NCI-H2171 treated with DMSO at 0.1 percent for 48 hours (cell line): Measurements from ENCODE around the gene NPDC1.
"Not testable (repeated sequence)": the region's sequence is repeated elsewhere in the genome, so short reads cannot be mapped to it uniquely, and the experiment has no call there.

ENCODE experiments used
- DNase-seq: peaks from one replicate; lab custom pipeline; 2025; lab: John Stamatoyannopoulos, UW

Gene NPDC1

GRCh38 chr9:137011156-137011555, 34.8 kb downstream of the NPDC1 start:
- no peak for DNase-seq

DNA sequence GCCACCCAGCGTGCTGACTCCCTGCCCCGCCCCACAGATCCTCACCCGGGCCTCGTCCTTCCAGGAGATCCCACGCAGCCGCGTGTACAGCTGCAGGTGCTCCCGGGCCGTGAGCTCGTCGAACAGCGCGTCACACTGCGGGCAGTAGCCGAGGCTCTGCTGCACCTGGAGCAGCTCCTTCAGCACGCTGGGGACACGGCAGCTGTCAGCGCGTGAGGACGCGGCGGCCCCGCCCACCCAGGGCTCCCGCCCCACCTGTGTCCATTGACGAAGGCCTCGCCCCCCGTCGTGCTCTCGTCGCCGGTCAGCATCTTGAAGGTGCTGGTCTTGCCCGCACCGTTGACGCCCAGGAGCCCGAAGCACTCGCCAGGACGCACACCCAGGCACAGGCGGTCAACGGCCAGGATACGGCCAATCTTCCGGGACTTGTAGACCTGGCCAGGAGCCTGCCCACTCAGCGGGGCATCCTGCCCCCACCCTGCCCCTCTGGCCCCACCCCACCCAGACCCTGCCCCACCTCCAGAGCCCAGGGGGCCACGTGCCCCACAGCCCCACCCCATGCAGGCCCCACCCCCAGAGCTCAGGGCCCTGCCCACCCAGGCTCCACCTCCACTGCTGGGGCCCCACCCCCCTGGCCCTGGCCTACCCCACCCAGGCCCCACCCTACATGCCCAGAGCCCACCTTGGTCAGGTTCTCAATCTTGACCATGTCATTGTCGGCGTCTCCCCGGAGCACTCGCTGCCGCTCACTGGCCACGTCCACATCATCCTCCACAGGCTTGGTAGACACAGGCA, 35.8 kb downstream of the NPDC1 start:
- DNase-seq: no peak

DNA sequence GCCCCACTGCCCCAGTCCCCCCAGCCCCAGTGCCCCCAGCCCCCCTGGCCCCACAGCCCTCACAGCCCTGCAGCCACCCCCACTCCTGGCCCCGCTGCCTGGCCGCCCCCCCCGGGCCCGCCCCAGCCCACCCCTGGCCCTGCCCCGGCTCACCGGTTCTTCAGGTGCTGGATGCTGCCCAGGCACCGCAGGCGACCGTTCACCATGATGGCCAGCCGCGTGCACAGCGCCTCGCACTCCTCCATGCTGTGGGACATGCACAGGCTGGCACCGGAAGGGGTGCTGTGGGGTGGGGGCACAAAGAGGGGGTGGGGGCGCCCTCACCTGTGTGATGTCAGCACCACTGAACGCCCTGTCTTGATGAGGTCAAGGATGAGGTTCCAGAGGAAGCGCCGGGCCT, 36.8 kb downstream of the NPDC1 start:
- no peak for DNase-seq

DNA sequence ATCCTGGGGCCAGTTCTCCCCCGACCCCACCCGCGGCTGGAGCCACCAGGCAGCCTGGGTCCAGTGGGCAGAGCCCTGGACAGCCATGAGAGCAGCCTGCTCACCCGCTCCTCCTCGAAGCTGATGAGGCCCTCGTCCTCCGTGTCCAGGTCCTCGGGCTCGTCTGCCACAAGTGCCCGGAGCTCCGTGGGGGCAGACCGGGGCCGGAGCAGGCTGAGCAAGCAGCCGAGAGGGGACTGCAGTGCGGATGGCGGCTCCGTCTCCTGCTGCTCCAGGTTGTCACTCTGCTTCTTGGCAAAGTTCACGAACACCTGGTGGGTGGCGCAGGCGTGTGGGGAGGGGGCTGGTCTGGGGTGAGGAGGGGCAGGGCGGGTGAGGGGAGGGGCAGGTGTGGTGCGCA, 37.7 kb downstream of the NPDC1 start:
- no peak for DNase-seq

DNA sequence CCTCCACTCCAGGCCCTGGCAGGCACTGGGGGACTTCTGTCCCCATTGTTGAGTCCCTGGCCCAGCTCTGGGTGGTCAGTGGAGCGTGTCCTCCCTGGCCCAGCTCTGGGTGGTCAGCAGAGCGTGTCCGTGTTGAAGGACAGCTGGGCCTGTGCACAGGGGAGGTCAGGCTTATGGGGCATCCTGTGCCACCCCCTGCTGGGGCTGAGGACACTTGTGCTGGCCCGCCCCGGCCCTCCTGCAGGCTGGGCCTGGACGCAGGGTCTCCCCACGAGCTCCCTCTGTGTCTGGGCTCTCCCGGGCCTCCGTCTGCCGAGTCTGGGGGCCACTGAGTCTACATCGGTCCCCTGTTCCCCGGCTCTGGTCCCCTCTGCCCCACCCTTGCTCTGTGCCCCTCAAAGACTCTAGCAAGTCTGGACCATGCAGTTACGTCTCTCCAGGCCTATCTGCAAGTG, 38.1 kb downstream of the NPDC1 start:
- DNase-seq: no peak

- peak; percentile 31 for DNase-seq
These were observed 38.7 kb downstream of the NPDC1 start for GRCh38 chr9:137007108-137007815.

DNA sequence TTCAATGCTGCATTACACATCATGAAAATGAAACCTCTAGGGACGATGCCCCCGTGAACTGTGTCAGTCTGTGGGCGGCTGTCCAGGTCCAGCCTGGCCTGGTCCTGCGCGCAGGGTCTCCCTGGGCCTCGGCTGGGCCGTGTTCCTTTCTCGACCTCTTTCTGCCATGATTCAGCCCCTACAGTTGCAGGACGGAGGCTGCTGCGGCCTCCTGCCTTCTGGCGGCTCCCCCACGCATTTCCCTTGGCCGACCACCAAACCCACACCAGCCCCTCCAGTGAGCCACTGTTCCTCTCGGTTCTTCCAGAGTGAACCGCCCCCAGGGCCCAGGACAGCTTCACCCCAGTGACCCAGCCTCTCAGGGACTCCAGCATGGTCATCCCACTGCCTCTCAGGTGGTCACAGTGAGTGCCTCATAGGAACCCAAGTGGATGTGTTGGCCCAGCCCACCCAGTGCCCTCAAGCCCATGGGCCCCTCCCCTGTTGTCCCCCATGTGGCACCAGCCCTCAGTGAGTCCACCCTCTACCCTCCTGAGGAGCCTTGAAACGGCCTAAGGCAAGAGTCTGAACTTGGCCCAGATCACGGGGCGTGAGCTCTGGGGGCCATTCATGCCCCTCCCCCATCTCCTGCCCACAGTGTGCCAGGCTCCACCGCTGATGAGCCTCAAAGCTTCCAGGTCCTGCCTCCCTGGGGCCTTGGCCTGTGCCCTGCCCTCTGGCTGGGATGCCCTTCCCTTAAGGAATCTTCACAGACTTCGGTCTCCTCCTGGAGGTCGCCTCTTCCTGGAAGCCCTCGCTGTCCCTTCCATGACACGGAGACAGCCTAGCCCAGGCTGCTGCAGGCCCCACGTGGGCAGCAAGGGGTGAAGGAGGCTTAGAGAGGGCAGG, 39.6 kb downstream of the NPDC1 start:
- DNase-seq: no peak

DNA sequence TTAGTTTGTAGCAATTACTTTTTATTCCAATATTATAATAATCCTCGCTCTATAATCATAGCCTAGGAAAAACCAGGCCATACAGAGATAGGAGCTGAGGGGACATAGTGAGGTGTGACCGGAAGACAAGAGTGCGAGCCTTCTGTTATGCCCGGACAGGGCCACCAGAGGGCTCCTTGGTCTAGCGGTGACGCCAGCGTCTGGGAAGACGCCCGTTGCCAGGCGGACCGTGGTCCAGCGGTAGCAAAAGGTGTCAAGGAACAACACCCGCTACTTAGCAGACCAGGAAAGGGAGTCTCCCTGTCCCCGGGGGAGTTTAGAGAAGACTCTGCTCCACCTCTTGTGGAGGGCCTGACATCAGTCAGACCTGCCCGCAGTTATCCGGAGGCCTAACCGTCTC, 41.7 kb downstream of the NPDC1 start:
- DNase-seq: not testable (repeated sequence)

GRCh38 chr9:137002646-137003041, 43.3 kb downstream of the NPDC1 start:
- DNase-seq: no peak

DNA sequence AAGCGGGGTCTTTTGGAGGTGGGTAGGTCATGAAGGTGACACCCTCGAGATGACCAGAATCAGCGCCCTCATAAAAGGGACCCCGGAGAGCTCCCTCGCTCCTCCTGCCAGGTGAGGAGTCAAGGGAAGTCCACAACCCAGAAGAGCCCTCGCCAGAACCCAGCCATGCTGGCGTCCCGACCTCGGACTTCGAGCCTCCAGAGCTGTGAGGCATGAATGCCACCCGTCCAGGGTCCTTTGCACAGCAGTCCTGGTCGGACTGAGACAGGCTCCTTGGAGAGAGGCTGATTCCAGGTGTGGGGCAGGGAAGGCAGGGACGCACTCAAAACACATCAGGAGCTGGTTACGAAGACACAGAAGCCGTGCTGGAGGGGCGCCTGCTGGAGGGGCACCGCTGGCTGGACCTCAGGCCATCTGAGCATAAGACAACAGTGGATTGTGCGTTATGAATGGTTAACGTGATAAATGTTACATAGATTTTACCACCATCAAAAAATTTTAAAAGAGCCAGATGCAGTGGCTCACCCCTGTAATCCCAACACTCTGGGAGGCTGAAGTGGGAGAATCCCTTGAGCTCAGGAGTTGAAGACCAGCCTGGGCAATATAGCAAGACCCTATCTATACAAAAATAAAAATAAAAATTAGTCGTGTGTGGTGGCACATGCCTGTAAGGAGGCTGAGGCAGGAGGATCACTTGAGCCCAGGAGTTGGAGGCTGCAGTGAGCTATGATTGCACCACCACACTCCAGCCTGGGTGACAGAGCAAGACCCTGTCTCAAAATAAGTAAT, 43.9 kb downstream of the NPDC1 start:
- no peak for DNase-seq

- no peak for DNase-seq
These were observed 45.6 kb downstream of the NPDC1 start for GRCh38 chr9:137000177-137000930.

DNA sequence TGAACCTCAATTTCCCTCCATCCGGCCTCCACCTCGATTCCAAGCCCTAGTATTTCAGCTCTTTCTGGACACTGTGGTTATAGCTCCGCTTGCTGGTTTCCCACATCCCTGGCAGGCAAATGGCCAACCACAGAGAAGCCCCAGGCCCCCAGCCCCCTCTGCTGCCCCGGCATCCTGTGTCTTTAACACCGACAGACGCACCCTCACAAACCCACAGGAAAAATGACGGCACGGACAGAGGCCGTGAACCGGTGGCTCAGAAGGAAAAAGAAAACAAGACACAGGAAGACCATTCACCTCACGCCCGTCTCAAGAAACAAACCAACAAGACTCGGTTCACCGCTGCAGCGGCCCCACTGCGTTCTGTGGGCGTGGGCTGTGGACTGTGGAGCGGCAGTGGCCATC, 48.1 kb downstream of the NPDC1 start:
- no peak for DNase-seq

DNA sequence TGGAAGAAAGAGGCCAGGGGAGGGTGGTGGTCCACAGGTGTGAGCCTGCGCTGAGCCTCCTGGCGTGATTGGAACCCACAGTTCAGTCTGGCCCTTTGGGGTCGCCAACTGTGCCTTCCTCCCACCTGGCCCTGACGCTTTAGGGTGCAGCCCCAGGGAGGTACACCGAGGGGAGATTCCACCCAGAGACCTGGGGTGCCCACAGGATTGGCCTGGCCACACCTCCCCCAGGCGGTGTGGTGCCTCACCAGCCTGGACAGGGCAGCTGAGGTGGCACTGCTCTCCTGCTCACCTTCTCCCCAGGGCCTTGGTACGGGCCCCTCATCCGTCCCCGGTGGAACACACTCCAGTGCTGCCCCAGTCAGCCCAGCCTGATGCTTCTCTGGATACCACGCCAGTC, 48.6 kb downstream of the NPDC1 start:
- DNase-seq: no peak

DNA sequence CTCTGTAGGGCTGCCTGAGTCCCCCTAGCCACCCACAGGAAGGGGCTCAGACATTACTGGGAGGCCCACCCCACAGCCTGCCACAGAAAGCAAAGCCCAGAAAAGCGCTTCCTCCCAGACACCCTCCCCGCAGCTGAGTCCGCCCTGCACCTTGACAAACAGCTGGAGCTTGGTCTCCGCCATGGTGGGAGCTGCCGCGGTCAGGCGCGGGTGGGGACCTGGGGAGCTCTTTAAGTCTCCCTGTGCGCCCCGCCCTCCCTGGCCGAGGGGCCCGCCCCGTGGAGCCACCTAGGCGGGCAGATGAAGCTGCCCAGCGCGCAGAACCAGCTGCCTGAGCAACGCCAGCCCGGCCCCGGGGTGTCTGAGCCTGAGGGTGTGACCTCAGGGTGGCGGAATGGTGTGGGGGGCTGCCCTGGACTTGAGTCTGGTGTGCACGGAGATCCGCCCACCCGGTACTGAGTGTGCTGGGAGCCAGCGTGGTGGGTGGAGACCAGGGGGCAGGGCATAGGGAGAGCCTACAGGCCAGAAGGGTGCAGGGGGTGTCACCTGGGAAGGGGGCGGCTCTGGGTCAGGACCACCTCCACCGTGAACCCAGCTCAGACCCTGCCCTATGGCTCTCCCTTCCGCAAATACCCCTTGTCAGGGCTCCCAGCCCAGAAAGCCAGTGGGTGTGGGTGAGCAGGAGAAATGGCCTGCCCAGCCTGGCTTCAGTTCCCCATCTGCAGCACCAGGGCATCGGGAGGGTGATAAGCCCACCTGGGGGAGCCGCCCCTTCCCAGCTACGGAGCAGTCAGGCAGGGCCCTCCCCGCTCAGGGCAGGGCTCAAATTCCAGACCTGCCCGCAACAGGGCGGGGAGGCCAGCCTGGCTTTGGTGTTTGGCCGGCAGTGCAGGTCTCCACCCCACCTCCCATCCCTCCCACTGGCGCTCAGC, 49.4 kb downstream of the NPDC1 start, which contains the start of gene CLIC3:
Gene CLIC3, minus strand, starts transcription at position 208 of the 932 bp plus-strand sequence. Its CDS starts 25 bp downstream, at position 183.
- DNase-seq: peak; percentile 24

DNA sequence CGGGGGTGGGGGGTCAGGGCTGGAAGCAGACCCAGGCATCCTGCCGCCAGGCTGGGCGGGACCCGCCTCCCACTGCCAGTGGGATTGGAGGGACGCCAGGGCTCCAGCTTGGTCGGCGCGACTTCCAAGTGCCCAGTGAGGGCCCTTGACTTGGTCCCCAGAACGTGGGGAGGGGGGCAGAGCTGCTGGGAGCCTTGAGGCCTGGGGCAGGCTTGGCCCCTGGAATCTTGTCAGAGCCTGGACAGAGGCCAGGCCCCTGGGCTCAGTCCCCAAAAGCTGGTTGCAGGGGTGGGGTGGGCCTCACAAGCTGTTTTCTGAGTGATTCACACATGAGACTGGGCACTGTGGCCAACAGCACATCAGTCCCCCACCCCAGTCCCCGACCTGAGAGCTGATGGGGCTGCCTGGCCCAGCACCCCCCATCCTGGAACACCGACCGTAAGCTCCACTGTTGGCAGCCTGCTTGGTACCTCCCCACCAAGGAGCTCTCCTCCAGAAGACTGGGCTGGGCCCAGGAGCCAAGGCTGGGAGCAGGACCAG, 50.1 kb downstream of the NPDC1 start:
- DNase-seq: no peak

- DNase-seq: no peak
These were observed 50.6 kb downstream of the NPDC1 start for GRCh38 chr9:136995362-136995761.

DNA sequence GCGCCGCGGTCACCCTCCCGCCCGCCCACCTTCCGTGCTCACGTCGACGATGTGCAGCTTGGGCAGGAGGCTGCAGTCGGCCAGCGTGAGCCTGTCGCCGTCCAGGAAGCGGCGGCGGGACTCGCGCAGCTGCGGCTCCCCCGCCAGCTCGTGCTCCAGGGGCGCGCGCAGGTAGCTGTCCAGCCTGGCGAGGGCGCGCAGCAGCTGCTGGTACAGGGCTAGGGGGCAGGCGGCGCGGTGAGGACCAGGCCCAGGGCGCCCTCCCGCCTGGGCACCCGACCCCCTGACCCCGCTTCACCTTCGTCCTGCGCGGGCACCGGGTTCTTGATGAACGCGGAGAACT, 51.1 kb downstream of the NPDC1 start:
- no peak for DNase-seq

DNA sequence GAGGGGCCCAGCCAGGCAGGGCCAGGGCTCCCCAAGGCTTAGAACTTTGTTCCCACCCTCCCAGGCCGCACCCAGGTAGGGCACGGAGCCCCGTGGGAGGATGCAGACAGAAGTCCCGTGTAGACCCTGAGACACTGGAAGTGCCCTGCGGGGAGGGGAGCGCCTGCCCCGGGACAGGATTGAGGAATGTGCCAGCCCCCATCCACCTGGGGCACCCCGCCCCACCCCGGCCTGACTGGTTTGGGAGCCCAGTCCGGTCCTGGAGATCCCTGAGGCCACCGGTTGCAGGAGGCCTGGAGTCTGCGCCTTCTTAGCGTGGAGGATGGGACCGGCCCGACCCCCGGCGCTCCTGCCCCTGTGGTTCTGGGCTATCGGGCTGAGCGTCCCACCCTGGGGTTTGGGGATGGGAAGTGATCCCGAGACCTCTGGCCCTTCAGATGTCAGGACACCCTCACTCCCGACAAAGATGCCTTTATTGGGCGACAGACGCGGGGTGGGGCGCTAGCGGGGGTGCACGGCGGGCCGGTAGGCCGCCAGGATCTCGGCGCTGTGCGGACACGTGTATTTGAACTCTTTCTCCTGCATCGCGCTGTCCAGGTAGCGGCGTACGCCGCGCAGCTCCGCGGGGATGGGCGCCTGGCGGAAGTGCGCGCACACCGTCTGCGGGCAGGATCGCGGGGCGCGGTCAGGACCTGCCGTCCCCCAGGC, 51.6 kb downstream of the NPDC1 start:
- no peak for DNase-seq

- DNase-seq: no peak
These were observed 53.1 kb downstream of the NPDC1 start for GRCh38 chr9:136992819-136993369.
